Measurements from ENCODE around the gene ELF1. TPM values are rescaled to one million over a fixed set of nuclear protein-coding genes. Genes with fewer than 3 reads are reported as not detected.
"Not testable (repeated sequence)": the region's sequence is repeated elsewhere in the genome, so short reads cannot be mapped to it uniquely, and the experiment has no call there.

The ELF1 gene
- total RNA-seq, 1 experiment from 2014 or later: 31.1 TPM

DNA sequence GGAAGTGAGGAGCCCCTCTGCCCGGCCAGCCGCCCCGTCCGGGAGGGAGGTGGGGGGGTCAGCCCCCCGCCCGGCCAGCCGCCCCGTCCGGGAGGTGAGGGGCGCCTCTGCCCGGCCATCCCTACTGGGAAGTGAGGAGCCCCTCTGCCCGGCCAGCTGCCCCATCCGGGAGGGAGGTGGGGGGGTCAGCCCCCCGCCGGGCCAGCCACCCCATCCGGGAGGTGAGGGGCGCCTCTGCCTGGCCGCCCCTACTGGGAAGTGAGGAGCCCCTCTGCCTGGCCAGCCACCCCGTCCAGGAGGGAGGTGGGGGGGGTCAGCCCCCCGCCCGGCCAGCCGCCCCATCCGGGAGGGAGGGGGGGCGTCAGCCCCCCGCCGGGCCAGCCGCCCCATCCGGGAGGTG is 118.5 kb downstream of the ELF1 start:
- not testable (repeated sequence) for DNase-seq (ENCODE audit: low read depth)

- no peak for DNase-seq (ENCODE audit: low read depth)
Observed at GRCh38 chr13:40897053-40897452, 122.1 kb downstream of the ELF1 start.

GRCh38 chr13:40895227-40896184 is 123.6 kb downstream of the ELF1 start:
- no peak for DNase-seq (ENCODE audit: low read depth)

DNA sequence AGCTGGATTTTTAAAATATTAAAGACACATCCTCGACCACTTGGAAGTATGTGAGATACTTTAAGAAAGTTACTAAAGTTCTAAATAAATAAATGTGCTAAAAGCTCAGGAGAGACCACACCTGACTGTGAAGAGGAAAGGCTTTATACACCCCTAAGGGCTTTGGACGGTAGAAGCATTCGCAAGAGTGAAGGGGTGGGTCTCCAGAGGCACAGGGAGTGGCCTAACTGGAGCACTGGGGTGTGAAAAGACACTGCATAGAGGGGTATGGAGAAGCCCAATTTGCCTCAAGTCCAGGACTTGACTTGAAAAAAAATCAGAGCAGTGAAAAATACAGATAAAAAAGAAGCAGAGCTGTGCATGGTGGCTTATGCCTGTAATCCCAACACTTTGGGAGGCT is 125.5 kb downstream of the ELF1 start:
- DNase-seq (ENCODE audit: low read depth): not testable (repeated sequence)

DNA sequence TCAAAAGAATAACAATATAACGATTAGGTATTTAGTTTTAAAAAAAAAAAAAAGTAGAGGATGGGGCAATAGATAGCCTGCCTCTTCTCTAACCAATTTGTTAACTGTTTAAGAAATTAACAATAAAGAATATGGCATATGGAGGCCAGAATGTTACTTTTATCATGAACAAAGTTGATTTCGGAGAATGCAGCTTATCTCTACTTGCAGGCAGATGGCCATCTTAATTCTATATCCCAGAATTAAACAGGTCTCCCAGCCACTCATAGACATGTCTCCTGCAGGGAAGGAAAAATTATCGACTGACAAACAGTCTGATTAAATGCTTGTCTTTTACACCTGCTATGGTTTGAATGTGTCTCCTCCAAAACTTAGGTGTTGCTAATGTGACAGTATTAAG is 133.1 kb downstream of the ELF1 start:
- DNase-seq (ENCODE audit: low read depth): no peak

DNA sequence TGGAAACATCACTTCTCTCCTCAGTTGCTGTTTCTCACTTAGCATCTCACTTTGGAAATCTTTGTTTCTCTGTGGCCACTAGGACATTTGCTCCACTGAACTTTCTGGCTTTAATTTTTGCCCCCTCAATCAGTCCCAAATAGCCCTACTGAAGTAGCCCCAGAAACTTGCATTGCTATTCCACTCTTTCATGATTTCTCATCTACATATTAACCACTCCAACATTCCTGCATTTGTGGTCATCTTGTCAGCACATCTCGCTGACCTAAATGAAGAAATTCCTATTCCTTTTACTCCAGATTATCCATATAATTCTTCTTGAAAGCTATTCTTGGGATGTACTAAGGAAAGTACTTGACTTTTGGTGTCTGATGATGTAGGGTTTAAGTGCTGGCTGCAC is 134.9 kb downstream of the ELF1 start:
- not testable (repeated sequence) for DNase-seq (ENCODE audit: low read depth)

Other genes with a start within 250 kb of the ELF1 start
- gene MRPS31, start 248.1 kb downstream of the ELF1 start, total RNA-seq (2014; rRNA removed; shearing (Covaris generic)): 25.3 and 25.7 TPM in 2 replicates
- 61.7 and 66.3 TPM in 2 replicates for gene SLC25A15, start 229.7 kb downstream of the ELF1 start, total RNA-seq (2014; rRNA removed; shearing (Covaris generic))
- 10.5 and 11.4 TPM in 2 replicates for gene WBP4, start 42.2 kb upstream of the ELF1 start, total RNA-seq (2014; rRNA removed; shearing (Covaris generic))
- 10.6 and 12.2 TPM in 2 replicates for gene KBTBD6, start 113.5 kb upstream of the ELF1 start, total RNA-seq (2014; rRNA removed; shearing (Covaris generic))
- 4.1 and 4.3 TPM in 2 replicates for gene KBTBD7, start 175.3 kb upstream of the ELF1 start, total RNA-seq (2014; rRNA removed; shearing (Covaris generic))
- gene MTRF1, start 244.3 kb upstream of the ELF1 start, total RNA-seq (2014; rRNA removed; shearing (Covaris generic)): 9.2 and 13.7 TPM in 2 replicates